ENCODE data around the gene ABCF2. TPM values are rescaled to one million over a fixed set of nuclear protein-coding genes. Genes with fewer than 3 reads are reported as not detected.

Gene ABCF2
- total RNA-seq, 2 experiments from 2014 or later, result 38.2 to 45.9 TPM

GRCh38 chr7:151210087-151210854 is 16.7 kb downstream of the ABCF2 start, which contains the start of gene H2BK1:
Gene H2BK1 (minus strand): TSS chr7:151210488. CDS start chr7:151210318, 170 bp downstream.
- ChIA-PET POLR2A (interaction anchor here (1.8 kb wide), 1 partner anchor 22 kb away, joined by 6 read pairs; the partner anchor contains the start of gene CHPF2), CTCF (no interaction called here)
- Mint-ChIP-seq H3K9me3 (ENCODE audit: insufficient read depth) (no peaks in the 10 kb centered on the region), H3K4me1 (ENCODE audit: low read depth) (peaks cover 28% of the 10 kb centered on the region), H3K27me3 (ENCODE audit: low read depth) (peaks cover 6% of the 10 kb centered on the region), H3K4me3 (no peak within 1 kb of the TSS), H3K36me3 (ENCODE audit: low read depth) (peaks cover 21% of the 10 kb centered on the region), H3K27ac (peak within 1 kb of the TSS; percentile 21)
- DNase-seq (no peak), ATAC-seq (no peak)

- H3K9me3 Mint-ChIP-seq (ENCODE audit: insufficient read depth), result no peaks in the 10 kb centered on the region
- no peak for ATAC-seq
- DNase-seq, result no peak
- H3K27ac Mint-ChIP-seq, result peak overlapping the region; percentile 13
- peaks cover 28% of the 10 kb centered on the region for H3K4me1 Mint-ChIP-seq (ENCODE audit: low read depth)
- peaks cover 12% of the 10 kb centered on the region for H3K27me3 Mint-ChIP-seq (ENCODE audit: low read depth)
- peaks cover 16% of the 10 kb centered on the region for H3K36me3 Mint-ChIP-seq (ENCODE audit: low read depth)
- no peak overlapping the region for H3K4me3 Mint-ChIP-seq
- ChIA-PET CTCF (no interaction called here), POLR2A (no interaction called here)
These were observed 17.4 kb downstream of the ABCF2 start for GRCh38 chr7:151209588-151209987.

GRCh38 chr7:151208253-151208862 is 18.6 kb downstream of the ABCF2 start:
- Mint-ChIP-seq H3K27ac (no peak overlapping the region), H3K9me3 (ENCODE audit: insufficient read depth) (no peaks in the 10 kb centered on the region), H3K36me3 (ENCODE audit: low read depth) (peaks cover 10% of the 10 kb centered on the region), H3K4me3 (no peak overlapping the region), H3K27me3 (ENCODE audit: low read depth) (peaks cover 17% of the 10 kb centered on the region), H3K4me1 (ENCODE audit: low read depth) (peaks cover 28% of the 10 kb centered on the region)
- ChIA-PET POLR2A (interaction anchor here (0.8 to 0.9 kb wide), 2 partner anchors 18 to 70 kb away, joined by 3 to 4 read pairs; partner anchors contain the start of gene ABCF2), CTCF (interaction anchor here (0.8 to 3.6 kb wide), 5 partner anchors 36 to 160 kb away, joined by 3 to 16 read pairs (median 3); no protein-coding TSS in a partner anchor)
- DNase-seq (no peak), ATAC-seq (no peak)

- no peak for DNase-seq
- Mint-ChIP-seq H3K4me3 (peak overlapping the region; percentile 36), H3K27me3 (ENCODE audit: low read depth) (peaks cover 19% of the 10 kb centered on the region), H3K27ac (peak overlapping the region; percentile 83), H3K36me3 (ENCODE audit: low read depth) (peaks cover 4% of the 10 kb centered on the region), H3K9me3 (ENCODE audit: insufficient read depth) (no peaks in the 10 kb centered on the region), H3K4me1 (ENCODE audit: low read depth) (peaks cover 28% of the 10 kb centered on the region)
- no peak for ATAC-seq
- ChIA-PET CTCF (interaction anchor here (0.6 to 3.6 kb wide), 7 partner anchors 36 to 161 kb away, joined by 3 to 16 read pairs (median 3); no protein-coding TSS in a partner anchor), POLR2A (interaction anchor here (0.8 to 0.9 kb wide), 2 partner anchors 19 to 70 kb away, joined by 3 to 4 read pairs; partner anchors contain the start of gene ABCF2)
These were observed 19.2 kb downstream of the ABCF2 start for GRCh38 chr7:151207804-151208203.

DNA sequence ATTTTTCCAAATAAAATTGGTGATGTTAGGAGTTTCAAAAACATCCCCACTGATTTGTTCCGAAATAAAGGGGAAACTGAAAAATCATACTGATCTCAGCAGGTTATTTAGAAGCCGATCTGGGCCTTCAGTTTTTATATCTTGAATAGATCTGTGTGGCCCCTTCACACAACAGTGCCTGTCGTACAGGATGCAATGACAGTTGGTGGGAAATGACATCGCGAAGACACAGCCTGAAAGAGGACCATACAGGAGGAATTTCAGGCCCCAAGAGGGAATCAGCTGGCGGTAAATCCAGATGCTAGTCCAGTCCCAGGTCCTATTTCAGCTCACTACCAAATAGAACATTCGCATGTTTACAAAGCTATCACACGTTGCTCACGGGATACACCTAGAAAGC is 19.7 kb downstream of the ABCF2 start:
- ATAC-seq (peak; percentile 68), DNase-seq (peak; percentile 43)
- Mint-ChIP-seq H3K4me1 (ENCODE audit: low read depth) (peaks cover 28% of the 10 kb centered on the region), H3K4me3 (peak overlapping the region; percentile 36), H3K9me3 (ENCODE audit: insufficient read depth) (no peaks in the 10 kb centered on the region), H3K36me3 (ENCODE audit: low read depth) (peaks cover 2% of the 10 kb centered on the region), H3K27me3 (ENCODE audit: low read depth) (peaks cover 20% of the 10 kb centered on the region), H3K27ac (peak overlapping the region; percentile 83)
- ChIA-PET POLR2A (interaction anchor here (0.6 to 0.9 kb wide), 3 partner anchors 19 to 322 kb away, joined by 3 to 4 read pairs (median 3); partner anchors contain the start of gene ABCF2), CTCF (interaction anchor here (0.6 to 3.6 kb wide), 6 partner anchors 37 to 161 kb away, joined by 3 to 16 read pairs (median 4); no protein-coding TSS in a partner anchor)

- Mint-ChIP-seq H3K9me3 (ENCODE audit: insufficient read depth) (no peaks in the 10 kb centered on the region), H3K27ac (peak overlapping the region; percentile 83), H3K4me3 (peak overlapping the region; percentile 36), H3K36me3 (ENCODE audit: low read depth) (peaks cover under 1% of the 10 kb centered on the region), H3K4me1 (ENCODE audit: low read depth) (peaks cover 28% of the 10 kb centered on the region), H3K27me3 (ENCODE audit: low read depth) (peaks cover 22% of the 10 kb centered on the region)
- ChIA-PET CTCF (interaction anchor here (1.0 to 3.6 kb wide), 5 partner anchors 37 to 162 kb away, joined by 3 to 16 read pairs (median 3); no protein-coding TSS in a partner anchor), POLR2A (interaction anchor here (0.6 to 1.3 kb wide), 4 partner anchors 20 to 798 kb away, joined by 3 to 5 read pairs (median 4); partner anchors contain the start of genes ABCF2 and CHPF2)
- ATAC-seq (peak; percentile 78), DNase-seq (peak; percentile 57)
These were observed 20.1 kb downstream of the ABCF2 start for GRCh38 chr7:151206914-151207313.

GRCh38 chr7:151205730-151206129 is 21.3 kb downstream of the ABCF2 start:
- ChIA-PET CTCF (interaction anchor here (3.6 kb wide), 1 partner anchor 38 kb away, joined by 16 read pairs; no protein-coding TSS in a partner anchor), POLR2A (interaction anchor here (1.3 kb wide), 1 partner anchor 21 kb away, joined by 5 read pairs; the partner anchor contains the start of gene ABCF2)
- H3K27ac Mint-ChIP-seq, result peak overlapping the region; percentile 60
- peaks cover 26% of the 10 kb centered on the region for H3K27me3 Mint-ChIP-seq (ENCODE audit: low read depth)
- no peak for DNase-seq
- H3K4me3 Mint-ChIP-seq, result no peak overlapping the region
- no peaks in the 10 kb centered on the region for H3K36me3 Mint-ChIP-seq (ENCODE audit: low read depth)
- no peaks in the 10 kb centered on the region for H3K9me3 Mint-ChIP-seq (ENCODE audit: insufficient read depth)
- H3K4me1 Mint-ChIP-seq (ENCODE audit: low read depth), result peaks cover 28% of the 10 kb centered on the region
- no peak for ATAC-seq

GRCh38 chr7:151204383-151205032 is 22.5 kb downstream of the ABCF2 start:
- ATAC-seq, result no peak

GRCh38 chr7:151202836-151203235 is 24.2 kb downstream of the ABCF2 start:
- peaks cover 19% of the 10 kb centered on the region for H3K4me1 Mint-ChIP-seq (ENCODE audit: low read depth)
- ChIA-PET POLR2A (no interaction called here), CTCF (no interaction called here)
- no peaks in the 10 kb centered on the region for H3K9me3 Mint-ChIP-seq (ENCODE audit: insufficient read depth)
- ATAC-seq (no peak), DNase-seq (no peak)
- H3K27me3 Mint-ChIP-seq (ENCODE audit: low read depth), result peaks cover 26% of the 10 kb centered on the region
- no peaks in the 10 kb centered on the region for H3K36me3 Mint-ChIP-seq (ENCODE audit: low read depth)
- no peak overlapping the region for H3K27ac Mint-ChIP-seq
- H3K4me3 Mint-ChIP-seq, result no peak overlapping the region

More at GRCh38 chr7:151204383-151205032, 22.5 kb downstream of the ABCF2 start:
- Mint-ChIP-seq H3K9me3 (ENCODE audit: insufficient read depth) (no peaks in the 10 kb centered on the region), H3K27ac (no peak overlapping the region), H3K36me3 (ENCODE audit: low read depth) (no peaks in the 10 kb centered on the region), H3K4me1 (ENCODE audit: low read depth) (peaks cover 28% of the 10 kb centered on the region), H3K4me3 (no peak overlapping the region), H3K27me3 (ENCODE audit: low read depth) (peaks cover 26% of the 10 kb centered on the region)
- ChIA-PET POLR2A (interaction anchor here (1.4 kb wide), 1 partner anchor 23 kb away, joined by 3 read pairs; no protein-coding TSS in a partner anchor), CTCF (interaction anchor here (1.2 kb wide), 1 partner anchor 40 kb away, joined by 4 read pairs; no protein-coding TSS in a partner anchor)
- DNase-seq, result no peak

- H3K27me3 Mint-ChIP-seq (ENCODE audit: low read depth), result peaks cover 26% of the 10 kb centered on the region
- no peak for DNase-seq
- no peak overlapping the region for H3K4me3 Mint-ChIP-seq
- no peak for ATAC-seq
- no peak overlapping the region for H3K27ac Mint-ChIP-seq
- no peaks in the 10 kb centered on the region for H3K36me3 Mint-ChIP-seq (ENCODE audit: low read depth)
- peaks cover 8% of the 10 kb centered on the region for H3K4me1 Mint-ChIP-seq (ENCODE audit: low read depth)
- POLR2A ChIA-PET, result no interaction called here
- CTCF ChIA-PET, result no interaction called here
- H3K9me3 Mint-ChIP-seq (ENCODE audit: insufficient read depth), result no peaks in the 10 kb centered on the region
These were observed 25.3 kb downstream of the ABCF2 start for GRCh38 chr7:151201751-151202150.

DNA sequence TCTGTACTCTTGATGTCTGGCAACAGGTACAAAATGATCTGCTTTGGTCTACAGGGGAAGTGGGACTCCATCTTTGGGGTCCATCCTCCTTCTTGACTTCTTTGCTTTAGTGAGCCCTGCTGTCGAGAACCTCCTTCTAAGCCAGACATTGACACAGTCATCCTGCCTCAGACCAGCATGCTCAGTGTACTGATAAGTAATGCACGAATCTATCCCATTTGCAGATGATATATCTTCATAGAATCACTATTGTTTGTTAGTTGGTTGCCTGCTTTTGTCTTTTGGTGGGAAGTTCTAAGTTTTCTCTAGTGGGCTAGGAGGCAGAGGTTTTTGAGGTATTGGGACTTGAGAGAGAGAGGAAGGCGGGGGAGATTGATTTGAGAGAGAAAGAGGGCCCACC is 25.7 kb downstream of the ABCF2 start:
- H3K36me3 Mint-ChIP-seq (ENCODE audit: low read depth), result no peaks in the 10 kb centered on the region
- peaks cover 26% of the 10 kb centered on the region for H3K27me3 Mint-ChIP-seq (ENCODE audit: low read depth)
- ChIA-PET CTCF (no interaction called here), POLR2A (no interaction called here)
- DNase-seq (no peak), ATAC-seq (no peak)
- H3K4me1 Mint-ChIP-seq (ENCODE audit: low read depth), result peaks cover 4% of the 10 kb centered on the region
- no peak overlapping the region for H3K27ac Mint-ChIP-seq
- no peaks in the 10 kb centered on the region for H3K9me3 Mint-ChIP-seq (ENCODE audit: insufficient read depth)
- H3K4me3 Mint-ChIP-seq, result no peak overlapping the region
